NCI-H748 treated with DMSO at 0.1 percent for 48 hours (cell line): ENCODE measurements around the gene MAP4K5.
"Not testable (repeated sequence)": the region's sequence is repeated elsewhere in the genome, so short reads cannot be mapped to it uniquely, and the experiment has no call there.

Experiments used
- DNase-seq: peaks from one replicate; lab custom pipeline; 2025; lab: John Stamatoyannopoulos, UW

Gene MAP4K5

GRCh38 chr14:50531595-50532501, 521 bp downstream of the MAP4K5 start:
- DNase-seq: no peak

- no peak for DNase-seq
Observed at GRCh38 chr14:50530794-50531365, 1.5 kb downstream of the MAP4K5 start.

GRCh38 chr14:50530358-50530757, 2.0 kb downstream of the MAP4K5 start:
- no peak for DNase-seq

GRCh38 chr14:50529288-50530179, 2.8 kb downstream of the MAP4K5 start:
- no peak for DNase-seq

- no peak for DNase-seq
Observed at GRCh38 chr14:50528000-50528399, 4.4 kb downstream of the MAP4K5 start.

- DNase-seq: no peak
Observed at GRCh38 chr14:50524731-50525515, 7.4 kb downstream of the MAP4K5 start.

- DNase-seq: no peak
Observed at GRCh38 chr14:50524060-50524459, 8.3 kb downstream of the MAP4K5 start.

- DNase-seq: no peak
Observed at GRCh38 chr14:50523271-50524041, 8.9 kb downstream of the MAP4K5 start.

GRCh38 chr14:50521912-50522341, 10.4 kb downstream of the MAP4K5 start:
- DNase-seq: no peak

GRCh38 chr14:50520947-50521815, 11.2 kb downstream of the MAP4K5 start:
- no peak for DNase-seq

- DNase-seq: no peak
Observed at GRCh38 chr14:50516091-50516490, 16.3 kb downstream of the MAP4K5 start.

- DNase-seq: no peak
Observed at GRCh38 chr14:50512463-50512862, 19.9 kb downstream of the MAP4K5 start.

GRCh38 chr14:50510157-50510556, 22.2 kb downstream of the MAP4K5 start:
- no peak for DNase-seq

GRCh38 chr14:50507078-50507477, 25.3 kb downstream of the MAP4K5 start:
- DNase-seq: not testable (repeated sequence)

GRCh38 chr14:50501642-50502041, 30.7 kb downstream of the MAP4K5 start:
- no peak for DNase-seq

GRCh38 chr14:50497351-50497750, 35.0 kb downstream of the MAP4K5 start:
- no peak for DNase-seq

- DNase-seq: no peak
Observed at GRCh38 chr14:50489851-50490250, 42.5 kb downstream of the MAP4K5 start.

- DNase-seq: no peak
Observed at GRCh38 chr14:50488521-50488920, 43.8 kb downstream of the MAP4K5 start.

- DNase-seq: no peak
Observed at GRCh38 chr14:50479041-50479440, 53.3 kb downstream of the MAP4K5 start.

GRCh38 chr14:50477760-50478159, 54.6 kb downstream of the MAP4K5 start:
- DNase-seq: no peak
